Kidney glomerular epithelial cell (primary cell): ENCODE data around the gene TMEM41A.

Experiments
- DNase-seq: peaks from one replicate; lab custom pipeline; 2025; lab: John Stamatoyannopoulos, UW

TMEM41A gene

DNA sequence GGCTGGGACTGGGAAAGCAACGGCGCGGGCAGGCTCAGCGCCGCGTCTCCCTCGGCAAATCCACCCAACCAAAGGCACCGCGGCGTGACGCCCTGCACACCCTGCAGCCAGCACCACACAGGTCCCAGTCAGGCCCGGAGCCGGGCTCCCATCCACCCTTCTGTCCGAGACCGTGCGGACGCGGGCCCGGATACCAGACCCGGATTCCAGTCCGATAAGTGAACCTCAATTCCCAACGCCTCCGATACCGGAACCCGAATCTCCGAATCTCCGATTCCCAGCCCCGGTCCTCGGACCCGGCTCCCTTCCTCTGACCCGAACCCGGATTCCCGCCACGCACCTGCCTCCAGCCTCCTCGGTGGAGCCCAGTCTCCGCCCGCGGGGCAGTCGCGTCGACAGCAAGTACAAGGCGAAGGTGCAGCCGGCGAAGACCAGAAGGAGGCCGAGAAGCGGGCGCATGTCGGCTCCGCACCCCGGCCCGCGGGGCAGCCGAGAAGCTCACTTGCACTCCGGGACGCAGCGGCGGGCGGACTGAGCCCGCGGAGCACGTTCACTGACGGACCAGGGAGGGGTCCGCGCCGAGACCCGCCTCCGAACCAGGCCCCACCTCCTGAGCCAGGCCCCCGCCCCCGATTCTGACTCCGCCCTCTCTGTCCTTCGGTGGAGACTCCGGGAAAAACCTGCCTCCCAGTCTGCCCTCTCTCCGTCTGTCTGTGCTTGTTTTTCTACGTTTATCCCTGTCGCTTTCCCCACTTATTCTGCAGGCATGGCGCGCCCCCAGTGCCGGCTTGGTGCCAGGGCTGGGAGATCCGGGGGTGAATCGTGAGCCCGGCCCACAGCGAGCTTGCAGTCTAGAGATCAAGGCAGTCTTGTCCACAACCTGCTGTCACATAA, at the start of gene TMEM41A:
Gene TMEM41A, minus strand, starts transcription at position 533 of the 894 bp plus-strand sequence. Its CDS starts 74 bp downstream, at position 459.
- DNase-seq = peak; percentile 83

- DNase-seq = no peak
Observed at GRCh38 chr3:185540695-185541094, 41.9 kb upstream of the TMEM41A start.

DNA sequence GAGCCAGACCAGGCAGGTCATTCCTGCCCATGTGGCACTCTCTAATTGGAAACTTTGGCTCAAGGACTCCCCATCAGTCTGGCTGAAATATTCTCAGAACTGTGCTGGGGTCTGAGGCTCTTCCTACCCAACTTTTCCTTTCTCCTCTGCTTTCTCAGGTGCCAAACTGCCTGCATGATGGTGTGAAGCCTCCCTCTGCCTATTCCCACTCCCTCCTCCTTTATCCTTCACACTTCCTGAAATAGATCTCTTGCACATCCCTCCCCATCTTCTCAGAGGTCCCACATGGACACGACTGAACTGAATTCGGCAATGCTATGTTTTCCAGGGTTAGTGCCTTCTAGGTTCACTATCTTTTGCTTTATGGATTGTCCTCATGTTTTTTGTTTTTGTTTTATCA, 41.1 kb upstream of the TMEM41A start:
- DNase-seq = no peak

DNA sequence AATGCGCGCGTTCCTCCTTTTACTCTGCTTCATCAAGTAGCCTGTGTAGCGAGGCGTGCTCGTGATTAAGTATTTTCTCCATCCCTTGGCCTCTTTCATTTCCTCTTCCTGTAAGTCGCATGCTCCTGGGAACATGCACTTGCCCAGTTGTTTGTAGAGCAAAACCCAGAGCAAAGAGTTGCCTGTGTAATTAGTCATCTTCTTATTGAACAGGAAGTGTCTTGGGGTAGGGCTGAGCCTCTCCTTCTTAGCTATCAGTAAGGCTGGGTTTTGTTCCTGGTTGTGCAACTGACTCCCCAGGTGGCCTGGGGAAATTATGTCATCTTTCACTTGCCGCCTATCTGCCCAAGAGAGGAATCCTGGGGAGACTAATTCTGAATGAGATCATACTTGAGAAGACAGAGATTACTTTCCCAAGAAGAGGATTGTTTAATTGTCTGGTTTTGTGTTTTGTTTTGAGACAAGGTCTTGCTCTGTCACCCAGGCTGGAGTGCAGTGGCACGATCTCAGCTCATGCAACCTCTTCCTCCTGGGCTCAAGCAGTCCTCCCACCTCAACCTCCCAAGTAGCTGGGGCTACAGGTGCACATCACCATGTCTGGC, 38.6 kb upstream of the TMEM41A start:
- DNase-seq = peak; percentile 96

DNA sequence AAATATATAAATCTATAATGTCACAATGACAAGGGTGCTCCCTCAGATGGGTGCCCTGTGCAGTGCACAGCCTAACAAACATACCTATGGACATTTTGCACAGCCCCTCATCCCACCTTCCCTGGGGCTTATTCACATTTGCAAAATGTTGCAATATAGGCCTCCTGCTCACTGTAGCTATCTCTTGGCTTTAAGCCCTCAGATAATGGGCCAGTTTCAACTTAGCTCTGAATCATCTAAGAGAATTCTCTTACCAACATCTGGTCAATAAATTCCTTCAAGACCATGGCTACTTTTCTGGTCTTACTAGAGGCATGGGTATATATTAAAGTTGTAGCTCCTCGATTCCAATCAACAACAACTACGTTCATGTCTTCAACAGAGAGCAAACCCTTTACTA, 35.7 kb upstream of the TMEM41A start:
- no peak for DNase-seq

GRCh38 chr3:185532901-185533300, 34.1 kb upstream of the TMEM41A start:
- DNase-seq = no peak

DNA sequence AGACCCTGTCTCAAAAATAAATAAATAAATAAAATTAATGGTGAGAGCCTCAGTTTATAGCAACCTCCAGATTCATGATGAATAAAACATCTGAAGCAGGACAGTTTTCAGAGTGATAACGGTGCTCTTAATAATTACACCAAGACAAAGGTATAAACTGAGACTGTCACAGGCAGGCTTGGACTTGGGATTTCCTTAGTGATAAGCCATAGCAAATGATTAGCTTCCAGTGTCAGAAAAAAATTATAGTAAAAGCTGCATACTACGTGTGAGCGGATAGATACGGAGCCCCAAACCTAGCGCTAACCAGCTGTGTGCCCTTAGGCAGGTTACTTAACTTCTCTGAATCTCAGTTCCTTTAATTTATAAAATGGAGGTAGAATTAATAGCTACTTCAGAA, 32.0 kb upstream of the TMEM41A start:
- DNase-seq = no peak

DNA sequence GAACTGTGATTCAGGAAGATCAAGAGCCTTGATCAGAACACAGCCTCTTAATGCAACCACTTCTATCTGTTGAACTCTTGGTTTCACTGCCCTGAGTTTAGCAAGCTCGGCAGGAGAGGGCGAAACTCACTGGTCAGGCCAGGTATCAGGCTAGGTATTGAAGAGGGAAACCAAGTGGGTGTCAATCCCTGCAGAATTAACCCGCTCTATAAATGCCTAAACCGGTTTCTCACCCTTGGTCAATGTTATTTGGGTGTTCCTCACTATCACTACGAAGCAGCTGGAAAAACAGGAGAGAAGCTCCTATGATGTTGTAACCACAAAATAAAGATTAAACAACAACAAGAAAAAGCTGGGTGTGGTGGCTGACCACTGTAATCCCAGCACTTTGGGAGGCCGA, 29.7 kb upstream of the TMEM41A start:
- no peak for DNase-seq

GRCh38 chr3:185527364-185527763, 28.5 kb upstream of the TMEM41A start:
- DNase-seq = no peak

DNA sequence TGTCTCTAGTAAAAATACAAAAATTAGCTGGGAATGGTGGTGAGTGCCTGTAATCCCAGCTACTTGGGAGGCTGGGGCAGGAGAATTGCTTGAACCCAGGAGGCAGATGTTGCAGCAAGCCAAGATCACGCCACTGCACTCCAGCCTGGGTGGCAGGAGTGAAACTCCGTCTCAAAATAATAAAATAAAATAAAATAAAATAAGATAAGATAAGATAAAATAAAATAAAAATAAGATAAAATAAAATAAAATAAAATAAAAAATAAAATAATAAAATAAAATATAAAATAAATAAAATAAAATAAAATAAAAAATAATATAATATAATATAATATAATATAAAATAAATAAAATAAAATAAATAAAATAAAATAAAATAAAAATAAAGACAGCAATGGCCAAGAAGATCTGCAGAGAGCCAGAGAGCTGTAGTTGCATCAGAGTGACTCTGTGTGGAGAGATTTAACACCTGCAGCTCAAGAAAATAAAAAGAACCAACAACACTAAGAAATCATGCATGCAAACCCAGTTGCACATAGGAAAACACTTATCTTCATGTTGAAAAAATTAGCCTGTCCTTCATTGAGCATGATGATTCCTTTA, 27.6 kb upstream of the TMEM41A start:
- DNase-seq = no peak

DNA sequence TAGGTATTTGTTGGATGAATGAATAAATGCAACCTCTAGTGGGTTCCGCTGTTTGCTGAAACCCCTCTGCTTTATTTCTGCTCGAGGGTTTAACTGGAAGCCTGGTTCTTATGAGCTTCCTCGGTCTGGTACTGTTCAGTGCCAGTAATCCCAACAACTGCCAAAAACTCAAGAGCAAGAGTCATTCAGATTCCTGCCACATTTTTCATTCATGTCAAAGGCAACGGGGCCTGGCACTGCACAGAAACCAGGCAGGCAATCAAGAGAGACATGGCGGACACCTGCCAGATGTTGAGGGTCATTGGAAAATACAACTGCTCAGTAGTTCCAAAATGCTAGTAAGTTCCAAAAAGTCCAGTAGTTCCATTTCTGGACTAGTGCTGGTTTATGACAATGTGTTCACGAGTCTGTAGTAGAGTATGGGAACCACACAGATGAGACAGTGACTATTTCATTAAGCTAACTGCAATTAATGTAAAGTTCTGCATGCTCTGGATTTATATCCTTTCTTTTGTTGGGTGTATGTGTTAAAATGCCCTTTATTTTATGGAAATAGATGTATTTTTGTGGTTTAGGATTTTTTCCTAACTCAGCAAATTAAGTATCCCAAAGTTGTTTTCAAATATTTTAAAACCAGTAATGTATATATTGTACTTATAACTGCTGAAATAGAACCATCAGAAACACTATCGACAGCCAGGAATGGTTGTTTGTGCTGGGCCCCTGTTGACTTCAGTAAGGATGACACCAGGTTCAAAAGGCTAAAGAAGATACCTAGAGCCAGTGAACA, 22.7 kb upstream of the TMEM41A start:
- DNase-seq = no peak

DNA sequence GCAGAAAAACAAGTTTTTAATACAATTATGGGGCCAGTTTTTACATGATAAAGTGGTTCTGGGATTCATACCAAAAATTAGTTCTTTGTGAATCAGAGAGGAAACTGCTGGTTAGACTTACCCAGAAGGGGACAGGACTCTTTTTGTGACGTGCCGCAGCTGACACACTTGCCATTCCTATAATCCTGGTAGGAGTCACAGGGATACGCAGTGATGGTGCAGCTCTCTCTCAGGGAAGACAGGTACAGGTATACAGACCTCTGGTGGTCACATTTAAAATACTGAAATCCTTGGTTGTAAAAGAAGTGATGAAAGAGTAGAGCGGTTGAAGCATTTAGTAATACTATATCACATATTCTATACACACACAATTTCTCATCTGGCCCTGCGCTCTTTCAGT, 20.2 kb upstream of the TMEM41A start:
- no peak for DNase-seq

- DNase-seq = no peak
Observed at GRCh38 chr3:185517387-185518130, 18.7 kb upstream of the TMEM41A start.

DNA sequence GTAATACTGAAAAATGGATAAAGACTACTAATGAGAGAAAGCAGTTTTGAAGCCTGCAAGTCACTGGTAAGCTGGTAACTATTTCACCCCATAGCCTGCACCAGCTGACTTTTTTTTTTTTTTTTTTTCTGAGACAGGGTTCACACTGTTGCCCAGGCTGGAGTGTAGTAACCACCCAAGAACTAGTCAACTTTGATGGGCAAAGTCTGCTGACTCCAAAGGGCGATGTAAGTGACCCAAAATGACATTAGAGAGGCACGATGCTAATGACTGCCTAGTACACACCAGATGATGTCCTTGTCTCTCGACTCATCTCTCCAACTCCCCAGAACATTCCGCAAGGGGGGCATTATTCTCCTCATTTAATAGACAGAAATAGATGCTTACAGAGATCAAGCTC, 12.9 kb upstream of the TMEM41A start:
- DNase-seq = no peak

DNA sequence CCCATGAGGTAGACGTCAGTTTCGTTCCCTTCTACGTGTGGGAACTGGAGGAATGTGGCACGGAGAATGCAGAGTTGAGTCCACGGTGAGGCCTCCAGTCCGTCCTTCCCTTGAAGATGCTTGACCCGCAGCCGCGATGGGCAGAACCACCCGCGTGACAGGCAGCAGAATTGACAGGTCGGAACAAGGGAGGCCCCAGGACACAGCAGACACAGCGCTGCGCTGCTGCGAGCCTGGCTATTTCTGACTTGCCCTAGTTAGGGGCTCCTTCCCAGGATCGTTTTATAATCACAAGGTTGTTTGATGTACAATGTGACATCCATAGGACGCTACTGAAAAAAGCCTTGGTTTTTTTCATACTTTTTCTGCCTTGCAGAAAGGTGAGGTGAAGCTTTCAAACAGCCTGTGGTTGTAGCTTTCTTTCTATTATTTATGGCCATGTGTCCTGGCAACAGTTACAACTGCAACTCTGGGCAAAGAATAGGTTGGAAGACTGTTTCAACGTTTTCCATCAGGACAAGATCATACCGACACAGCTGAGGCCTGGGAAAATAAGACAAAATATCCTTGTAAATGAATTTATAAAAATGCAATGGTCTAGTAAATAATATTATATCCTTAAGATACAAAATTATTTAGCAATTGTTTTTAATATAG, 9.6 kb upstream of the TMEM41A start:
- no peak for DNase-seq

DNA sequence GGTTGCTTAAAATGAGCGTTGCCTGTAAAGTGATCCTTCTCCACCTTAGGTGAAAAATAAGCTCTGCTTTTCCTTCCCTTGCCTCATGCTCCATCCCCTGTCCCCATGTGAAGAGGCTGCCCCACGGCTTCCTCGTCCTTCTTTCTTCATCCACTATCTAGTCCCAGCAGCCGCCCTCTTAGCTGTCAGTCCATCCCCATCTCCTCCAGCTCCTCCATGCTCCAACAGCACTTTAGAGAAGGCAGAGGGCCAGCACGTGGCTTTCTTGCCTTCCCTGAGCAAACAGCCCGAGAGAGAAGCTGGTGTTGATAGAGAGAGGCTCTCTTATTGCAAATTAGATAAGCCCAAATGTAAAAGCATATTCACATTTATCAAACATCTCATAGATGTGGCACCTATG, 9.0 kb upstream of the TMEM41A start:
- no peak for DNase-seq

DNA sequence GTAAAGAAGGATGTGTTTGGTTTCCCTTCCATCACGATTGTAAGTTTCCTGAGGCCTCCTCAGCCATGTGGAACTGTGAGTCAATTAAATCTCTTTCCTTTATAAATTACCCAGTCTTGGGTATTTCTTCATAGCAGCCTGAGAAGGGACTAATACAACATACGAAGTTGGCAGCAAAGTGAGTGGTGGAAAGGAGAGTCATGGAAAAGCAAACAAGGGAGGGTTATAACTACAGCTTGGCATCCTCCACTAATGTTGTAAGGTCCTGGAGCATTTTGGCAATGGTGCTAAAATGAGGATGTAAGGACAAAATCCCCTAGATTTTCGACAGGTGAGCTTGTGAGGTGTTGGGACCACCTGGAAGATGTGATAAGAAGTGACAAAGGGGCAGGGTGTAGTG, 5.8 kb upstream of the TMEM41A start:
- DNase-seq = no peak

- DNase-seq = no peak
Observed at GRCh38 chr3:185503521-185503920, 4.7 kb upstream of the TMEM41A start.

GRCh38 chr3:185502987-185503386, 4.2 kb upstream of the TMEM41A start:
- DNase-seq = no peak

GRCh38 chr3:185490241-185490640, 8.6 kb downstream of the TMEM41A start:
- no peak for DNase-seq

DNA sequence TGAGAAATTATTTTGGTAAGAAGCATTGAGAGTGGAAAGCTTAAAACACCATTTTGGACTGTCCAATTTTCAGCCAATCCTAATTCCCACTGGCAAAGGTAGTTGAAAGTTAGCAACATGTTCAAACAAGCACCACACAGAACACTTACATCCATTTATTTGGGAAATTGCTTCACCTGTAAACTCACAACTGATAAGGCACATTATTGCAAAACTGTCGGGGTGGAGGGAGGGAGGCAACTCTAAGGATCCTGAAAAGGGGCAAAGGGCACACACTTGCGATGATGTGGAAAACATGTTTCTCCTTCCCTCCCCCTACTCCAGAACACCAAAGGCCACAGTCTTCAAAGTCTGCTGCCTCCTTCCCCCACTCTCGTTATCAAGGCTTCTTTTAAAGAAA, 9.4 kb downstream of the TMEM41A start:
- no peak for DNase-seq
